ENCODE data around the gene FER1L5. TPM values are rescaled to one million over a fixed set of nuclear protein-coding genes. Genes with fewer than 3 reads are reported as not detected.

Gene FER1L5
- total and polyA plus RNA-seq, 9 of the 15 experiments (the other 6 are each of a cell fraction or from before 2014, with no cell fraction given) = 0.01 TPM; not detected in 6

DNA sequence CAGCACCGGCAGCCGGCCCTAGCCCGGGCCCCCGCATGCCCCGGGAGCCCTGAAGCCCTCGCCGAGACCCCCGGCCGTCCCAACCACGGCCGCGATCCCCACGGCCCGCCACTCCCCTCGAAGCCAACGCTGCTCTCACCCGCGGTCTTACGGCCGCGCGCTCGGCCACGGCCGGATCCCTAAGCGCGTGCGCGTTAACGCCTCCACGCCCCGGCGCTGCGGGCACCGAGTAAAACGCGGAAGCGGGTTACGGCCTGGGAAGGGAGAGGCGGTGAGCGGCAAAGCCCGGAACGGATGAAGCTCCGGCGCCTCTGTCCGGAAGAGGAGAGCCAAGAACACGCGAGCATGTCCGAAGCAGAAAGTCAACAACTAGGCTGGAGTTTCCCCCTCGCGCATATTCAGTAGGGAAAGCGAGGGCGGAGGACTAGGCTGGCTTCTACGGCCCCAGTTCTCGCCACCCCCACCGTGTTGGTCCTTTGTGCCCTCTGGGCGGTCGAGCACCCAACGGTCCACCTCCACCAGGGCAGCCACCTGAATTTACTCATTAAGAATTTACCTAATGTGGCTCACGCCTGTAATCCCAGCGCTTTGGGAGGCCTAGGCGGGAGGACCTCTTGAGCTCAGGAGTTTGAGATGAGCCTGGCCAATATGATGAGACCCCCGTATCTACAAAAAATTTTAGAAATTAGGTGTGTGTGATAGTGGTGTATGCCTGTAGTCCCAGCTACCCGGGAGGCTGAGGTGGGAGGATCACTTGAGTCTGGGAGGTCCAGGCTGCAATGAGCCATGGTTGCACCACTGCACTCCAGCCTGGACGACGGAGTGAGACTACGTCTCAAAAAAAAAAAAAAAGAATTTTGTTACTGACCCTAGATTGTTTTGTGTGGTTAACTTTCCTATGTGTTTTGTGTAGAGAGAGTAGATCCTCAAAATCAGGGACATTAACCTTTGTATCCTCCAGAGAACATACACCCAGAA, 4.1 kb upstream of the FER1L5 start, which contains the start of gene KANSL3:
Gene KANSL3 (minus strand): TSS at position 169 of the 978 bp plus-strand sequence. CDS start 1,177 bp downstream, outside the sequence.
- Histone ChIP-seq H3K36me3 (ENCODE audit: control insufficient read depth, insufficient read depth, low read length) (peaks cover 31% of the 10 kb centered on the region), H3K9me1 (ENCODE audit: control insufficient read depth, insufficient read depth, low read length) (peaks cover 3% of the 10 kb centered on the region), H3K27me3 (ENCODE audit: control insufficient read depth in 2 of 2, insufficient read depth in 2 of 2, low read length in 2 of 2) (no peaks in the 10 kb centered on the region), H3K27ac (ENCODE audit: extremely low read depth, low read depth, low read length) (peak within 1 kb of the TSS; percentile 96), H4K20me1 (replicated peaks; ENCODE audit: control insufficient read depth, insufficient read depth, low read length) (no peaks in the 10 kb centered on the region), H3K79me2 (ENCODE audit: control insufficient read depth, insufficient read depth, low read length) (peaks cover 41% of the 10 kb centered on the region), H3K4me1 (replicated peaks in 1 of 2; ENCODE audit: control insufficient read depth in 2 of 2, insufficient read depth in 2 of 2, low read length in 2 of 2) (peaks cover 11 to 17% of the 10 kb centered on the region in 2 experiments; a peak in 4 of 5 replicates), H3K4me3 (peak within 1 kb of the TSS; percentile 45), H3K4me2 (ENCODE audit: insufficient read depth, low read length) (peak within 1 kb of the TSS; percentile 95), H3K9me3 (replicated peaks; ENCODE audit: control insufficient read depth, insufficient read depth, low read depth, low read length) (no peaks in the 10 kb centered on the region), H2AFZ (ENCODE audit: low read depth, low read length) (peak within 1 kb of the TSS; percentile 100), H3K9ac (ENCODE audit: insufficient read depth in 1 of 2, low read depth in 2 of 2, low read length in 2 of 2) (peak within 1 kb of the TSS; percentile 78 to 97)
- ChIA-PET POLR2A (interaction anchor here (0.5 to 6.9 kb wide), 13 partner anchors 12 to 309 kb away, joined by 3 to 70 read pairs (median 4); partner anchors contain the start of genes CNNM4 and NCAPH), CTCF (ENCODE audit: low intra/inter-chr PET ratio) (no interaction called here)
- intact Hi-C loops (cut with micrococcal nuclease) (loop anchor here (5.0 kb wide), 2 partner anchors 104 to 124 kb away; partner anchors contain the start of genes CNNM4 and LMAN2L), in situ Hi-C loops (cut with MboI) (no loop called here)
- FAIRE-seq = peak; percentile 87
- TSS peak; percentile 95 for BruUV-seq (replicated peaks)
- ATAC-seq = peak; percentile 70
- WGBS (ENCODE audit: insufficient coverage, low coverage, missing lambda C conversion rate) = 10% methylated on average over 61 of the region's 67 CpGs
- DNase-seq (ENCODE audit: extremely low read depth in 1 of 4, low spot score in 3 of 4) = peak; percentile 89 to 95 (median 92)
- TF ChIP-seq ZNF274 (IDR thresholded peaks at IDR 0.05; ENCODE audit: borderline replicate concordance, low read depth, low read length) = no peak
- TF ChIP-seq FOXK2 (conservative IDR thresholded peaks at IDR 0.05 in 1 of 2, IDR thresholded peaks at IDR 0.05 in 1 of 2; ENCODE audit: low read depth in 2 of 2) = peak; percentile 91 to 96
- TF ChIP-seq SNRNP70 (optimal IDR thresholded peaks at IDR 0.05; ENCODE audit: low read depth, low read length) = no peak
- TF ChIP-seq HDAC2 (IDR thresholded peaks at IDR 0.05) = peak; percentile 44; the same call in 1 of the 2 replicates
- TF ChIP-seq, protein P1, sequence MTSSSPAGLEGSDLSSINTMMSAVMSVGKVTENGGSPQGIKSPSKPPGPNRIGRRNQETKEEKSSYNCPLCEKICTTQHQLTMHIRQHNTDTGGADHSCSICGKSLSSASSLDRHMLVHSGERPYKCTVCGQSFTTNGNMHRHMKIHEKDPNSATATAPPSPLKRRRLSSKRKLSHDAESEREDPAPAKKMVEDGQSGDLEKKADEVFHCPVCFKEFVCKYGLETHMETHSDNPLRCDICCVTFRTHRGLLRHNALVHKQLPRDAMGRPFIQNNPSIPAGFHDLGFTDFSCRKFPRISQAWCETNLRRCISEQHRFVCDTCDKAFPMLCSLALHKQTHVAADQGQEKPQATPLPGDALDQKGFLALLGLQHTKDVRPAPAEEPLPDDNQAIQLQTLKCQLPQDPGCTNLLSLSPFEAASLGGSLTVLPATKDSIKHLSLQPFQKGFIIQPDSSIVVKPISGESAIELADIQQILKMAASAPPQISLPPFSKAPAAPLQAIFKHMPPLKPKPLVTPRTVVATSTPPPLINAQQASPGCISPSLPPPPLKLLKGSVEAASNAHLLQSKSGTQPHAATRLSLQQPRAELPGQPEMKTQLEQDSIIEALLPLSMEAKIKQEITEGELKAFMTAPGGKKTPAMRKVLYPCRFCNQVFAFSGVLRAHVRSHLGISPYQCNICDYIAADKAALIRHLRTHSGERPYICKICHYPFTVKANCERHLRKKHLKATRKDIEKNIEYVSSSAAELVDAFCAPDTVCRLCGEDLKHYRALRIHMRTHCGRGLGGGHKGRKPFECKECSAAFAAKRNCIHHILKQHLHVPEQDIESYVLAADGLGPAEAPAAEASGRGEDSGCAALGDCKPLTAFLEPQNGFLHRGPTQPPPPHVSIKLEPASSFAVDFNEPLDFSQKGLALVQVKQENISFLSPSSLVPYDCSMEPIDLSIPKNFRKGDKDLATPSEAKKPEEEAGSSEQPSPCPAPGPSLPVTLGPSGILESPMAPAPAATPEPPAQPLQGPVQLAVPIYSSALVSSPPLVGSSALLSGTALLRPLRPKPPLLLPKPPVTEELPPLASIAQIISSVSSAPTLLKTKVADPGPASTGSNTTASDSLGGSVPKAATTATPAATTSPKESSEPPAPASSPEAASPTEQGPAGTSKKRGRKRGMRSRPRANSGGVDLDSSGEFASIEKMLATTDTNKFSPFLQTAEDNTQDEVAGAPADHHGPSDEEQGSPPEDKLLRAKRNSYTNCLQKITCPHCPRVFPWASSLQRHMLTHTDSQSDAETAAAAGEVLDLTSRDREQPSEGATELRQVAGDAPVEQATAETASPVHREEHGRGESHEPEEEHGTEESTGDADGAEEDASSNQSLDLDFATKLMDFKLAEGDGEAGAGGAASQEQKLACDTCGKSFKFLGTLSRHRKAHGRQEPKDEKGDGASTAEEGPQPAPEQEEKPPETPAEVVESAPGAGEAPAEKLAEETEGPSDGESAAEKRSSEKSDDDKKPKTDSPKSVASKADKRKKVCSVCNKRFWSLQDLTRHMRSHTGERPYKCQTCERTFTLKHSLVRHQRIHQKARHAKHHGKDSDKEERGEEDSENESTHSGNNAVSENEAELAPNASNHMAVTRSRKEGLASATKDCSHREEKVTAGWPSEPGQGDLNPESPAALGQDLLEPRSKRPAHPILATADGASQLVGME (CRISPR knock-in tag; IDR thresholded peaks at IDR 0.05) = peak; percentile 89; the same call in 1 of the 2 replicates
- peak in 1 of 2 experiments; percentile 57; a peak in 2 of 4 replicates for TF ChIP-seq SIN3A (IDR thresholded peaks at IDR 0.05; ENCODE audit: borderline replicate concordance in 2 of 2, control insufficient read depth in 1 of 2, low read depth in 2 of 2, low read length in 2 of 2)
- TF ChIP-seq, protein P2, sequence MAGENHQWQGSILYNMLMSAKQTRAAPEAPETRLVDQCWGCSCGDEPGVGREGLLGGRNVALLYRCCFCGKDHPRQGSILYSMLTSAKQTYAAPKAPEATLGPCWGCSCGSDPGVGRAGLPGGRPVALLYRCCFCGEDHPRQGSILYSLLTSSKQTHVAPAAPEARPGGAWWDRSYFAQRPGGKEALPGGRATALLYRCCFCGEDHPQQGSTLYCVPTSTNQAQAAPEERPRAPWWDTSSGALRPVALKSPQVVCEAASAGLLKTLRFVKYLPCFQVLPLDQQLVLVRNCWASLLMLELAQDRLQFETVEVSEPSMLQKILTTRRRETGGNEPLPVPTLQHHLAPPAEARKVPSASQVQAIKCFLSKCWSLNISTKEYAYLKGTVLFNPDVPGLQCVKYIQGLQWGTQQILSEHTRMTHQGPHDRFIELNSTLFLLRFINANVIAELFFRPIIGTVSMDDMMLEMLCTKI (IDR thresholded peaks at IDR 0.05; ENCODE audit: partially characterized antibody) = no peak
- no peak for TF ChIP-seq SREBF2 (CRISPR knock-in tag; IDR thresholded peaks at IDR 0.05)
- TF ChIP-seq, protein P3, sequence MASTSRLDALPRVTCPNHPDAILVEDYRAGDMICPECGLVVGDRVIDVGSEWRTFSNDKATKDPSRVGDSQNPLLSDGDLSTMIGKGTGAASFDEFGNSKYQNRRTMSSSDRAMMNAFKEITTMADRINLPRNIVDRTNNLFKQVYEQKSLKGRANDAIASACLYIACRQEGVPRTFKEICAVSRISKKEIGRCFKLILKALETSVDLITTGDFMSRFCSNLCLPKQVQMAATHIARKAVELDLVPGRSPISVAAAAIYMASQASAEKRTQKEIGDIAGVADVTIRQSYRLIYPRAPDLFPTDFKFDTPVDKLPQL (IDR thresholded peaks at IDR 0.05; ENCODE audit: extremely low read depth, insufficient read length) = no peak
- peak; percentile 84; the same call in 1 of the 2 replicates for TF ChIP-seq TCF7 (IDR thresholded peaks at IDR 0.05; ENCODE audit: borderline replicate concordance)
- no peak for TF ChIP-seq TCF7L2 (IDR thresholded peaks at IDR 0.05; ENCODE audit: low read depth, low read length)
